ENCODE measurements around the gene THOP1.
A peak's percentile ranks its signal among the peaks of the same experiment; 100 is the strongest.

The THOP1 gene

GRCh38 chr19:2819540-2820111 is 34.3 kb downstream of the THOP1 start, which contains the start of gene ZNF554:
TSS of gene ZNF554 (plus strand) at chr19:2819868. CDS start at chr19:2820072, 204 bp downstream.
- peak; percentile 96 for DNase-seq

- DNase-seq = no peak
Measured at GRCh38 chr19:2820112-2820702, 34.9 kb downstream of the THOP1 start.

- DNase-seq = no peak
Measured at GRCh38 chr19:2822846-2823245, 37.5 kb downstream of the THOP1 start.

- no peak for DNase-seq
Measured at GRCh38 chr19:2823646-2824045, 38.3 kb downstream of the THOP1 start.

GRCh38 chr19:2824129-2824528 is 38.8 kb downstream of the THOP1 start:
- no peak for DNase-seq

GRCh38 chr19:2827022-2827421 is 41.7 kb downstream of the THOP1 start:
- DNase-seq = no peak

GRCh38 chr19:2827840-2828489 is 42.7 kb downstream of the THOP1 start:
- no peak for DNase-seq

- no peak for DNase-seq
Measured at GRCh38 chr19:2834294-2834871, 49.1 kb downstream of the THOP1 start.

- DNase-seq = no peak
Measured at GRCh38 chr19:2837430-2837829, 52.1 kb downstream of the THOP1 start.

- DNase-seq = no peak
Measured at GRCh38 chr19:2840794-2841791, 55.8 kb downstream of the THOP1 start, which contains the start of gene ZNF555. TSS of gene ZNF555 (plus strand) at chr19:2841475. CDS start at chr19:2841573, 98 bp downstream.

- no peak for DNase-seq
Measured at GRCh38 chr19:2841855-2842574, 56.7 kb downstream of the THOP1 start.

GRCh38 chr19:2845107-2845506 is 59.8 kb downstream of the THOP1 start:
- DNase-seq = no peak

GRCh38 chr19:2846180-2846894 is 61.0 kb downstream of the THOP1 start:
- no peak for DNase-seq

GRCh38 chr19:2847507-2847906 is 62.2 kb downstream of the THOP1 start:
- DNase-seq = no peak

- no peak for DNase-seq
Measured at GRCh38 chr19:2848616-2849015, 63.3 kb downstream of the THOP1 start.

- no peak for DNase-seq
Measured at GRCh38 chr19:2850256-2850925, 65.1 kb downstream of the THOP1 start.

GRCh38 chr19:2852598-2852997 is 67.3 kb downstream of the THOP1 start:
- no peak for DNase-seq

GRCh38 chr19:2853015-2853606 is 67.8 kb downstream of the THOP1 start:
- DNase-seq = no peak

- DNase-seq = no peak
Measured at GRCh38 chr19:2854849-2855248, 69.5 kb downstream of the THOP1 start.

- DNase-seq = no peak
Measured at GRCh38 chr19:2856457-2857050, 71.3 kb downstream of the THOP1 start.

Data from NCI-H1436 (cell line).